Measurements from ENCODE around the gene ZNF230. TPM values are rescaled to one million over a fixed set of nuclear protein-coding genes. Genes with fewer than 3 reads are reported as not detected.
A peak's percentile ranks its signal among the peaks of the same experiment; 100 is the strongest.

ZNF230 gene
- total RNA-seq, 4 donors from 2014 or later: 1.8 to 5.9 (median 3.5) TPM

DNA sequence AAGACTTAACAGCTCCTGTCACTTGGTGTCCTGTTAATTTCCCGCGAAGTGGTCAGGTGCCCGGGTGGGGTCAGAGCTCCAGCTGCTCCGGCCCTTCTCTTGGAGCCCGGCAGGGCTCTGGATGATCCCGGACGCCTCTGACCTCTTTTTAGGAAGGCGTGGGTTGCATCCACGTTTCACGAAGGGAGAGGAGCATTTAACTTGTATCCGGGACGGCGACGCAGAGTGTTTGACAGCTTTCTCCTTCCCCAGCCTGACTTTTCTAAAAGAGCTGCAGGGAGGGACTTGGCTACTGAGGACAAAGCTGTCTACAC, 18.1 kb upstream of the ZNF230 start:
- H3K36me3 ChIP-seq: peaks cover 0 to 16% (median 6%) of the 10 kb centered on the region in 4 donors
- peak overlapping the region; percentile 75 to 85 (median 80) for H3K27ac ChIP-seq
- peaks cover 0 to 13% (median 9%) of the 10 kb centered on the region in 4 donors for H3K4me1 ChIP-seq
- H3K9me3 ChIP-seq: peaks cover 14 to 21% of the 10 kb centered on the region in 2 donors
- TF ChIP-seq POLR2A (IDR thresholded peaks at IDR 0.05) (no peak), EP300 (IDR thresholded peaks at IDR 0.05; ENCODE audit: low read depth) (no peak), POLR2AphosphoS5 (IDR thresholded peaks at IDR 0.05) (no peak)
- TF ChIP-seq, protein P1, sequence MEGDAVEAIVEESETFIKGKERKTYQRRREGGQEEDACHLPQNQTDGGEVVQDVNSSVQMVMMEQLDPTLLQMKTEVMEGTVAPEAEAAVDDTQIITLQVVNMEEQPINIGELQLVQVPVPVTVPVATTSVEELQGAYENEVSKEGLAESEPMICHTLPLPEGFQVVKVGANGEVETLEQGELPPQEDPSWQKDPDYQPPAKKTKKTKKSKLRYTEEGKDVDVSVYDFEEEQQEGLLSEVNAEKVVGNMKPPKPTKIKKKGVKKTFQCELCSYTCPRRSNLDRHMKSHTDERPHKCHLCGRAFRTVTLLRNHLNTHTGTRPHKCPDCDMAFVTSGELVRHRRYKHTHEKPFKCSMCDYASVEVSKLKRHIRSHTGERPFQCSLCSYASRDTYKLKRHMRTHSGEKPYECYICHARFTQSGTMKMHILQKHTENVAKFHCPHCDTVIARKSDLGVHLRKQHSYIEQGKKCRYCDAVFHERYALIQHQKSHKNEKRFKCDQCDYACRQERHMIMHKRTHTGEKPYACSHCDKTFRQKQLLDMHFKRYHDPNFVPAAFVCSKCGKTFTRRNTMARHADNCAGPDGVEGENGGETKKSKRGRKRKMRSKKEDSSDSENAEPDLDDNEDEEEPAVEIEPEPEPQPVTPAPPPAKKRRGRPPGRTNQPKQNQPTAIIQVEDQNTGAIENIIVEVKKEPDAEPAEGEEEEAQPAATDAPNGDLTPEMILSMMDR (IDR thresholded peaks at IDR 0.05): peak in 1 of 5 experiments; percentile 16
- intact Hi-C loops (cut with DNase I; ENCODE audit: low total_unique reads): no loop called here
- H3K4me3 ChIP-seq: peak overlapping the region; percentile 54 to 87 (median 75)
- WGBS, 2 donors (ENCODE audit: low coverage in 1 of 2): 9% methylated on average over 14 of the region's 14 CpGs; no CpG with 5 or more reads in 1 of the 2 donors
- in situ Hi-C loops (cut with MboI; ENCODE audit: low pct_ligation_motif_present in 1 of 4, low pct_unique_long_range_greater_than_20kb in 1 of 4, low sequenced_read_pairs in 3 of 4): no loop called here
- peak; percentile 9 for DNase-seq
- no peaks in the 10 kb centered on the region for H3K27me3 ChIP-seq

DNA sequence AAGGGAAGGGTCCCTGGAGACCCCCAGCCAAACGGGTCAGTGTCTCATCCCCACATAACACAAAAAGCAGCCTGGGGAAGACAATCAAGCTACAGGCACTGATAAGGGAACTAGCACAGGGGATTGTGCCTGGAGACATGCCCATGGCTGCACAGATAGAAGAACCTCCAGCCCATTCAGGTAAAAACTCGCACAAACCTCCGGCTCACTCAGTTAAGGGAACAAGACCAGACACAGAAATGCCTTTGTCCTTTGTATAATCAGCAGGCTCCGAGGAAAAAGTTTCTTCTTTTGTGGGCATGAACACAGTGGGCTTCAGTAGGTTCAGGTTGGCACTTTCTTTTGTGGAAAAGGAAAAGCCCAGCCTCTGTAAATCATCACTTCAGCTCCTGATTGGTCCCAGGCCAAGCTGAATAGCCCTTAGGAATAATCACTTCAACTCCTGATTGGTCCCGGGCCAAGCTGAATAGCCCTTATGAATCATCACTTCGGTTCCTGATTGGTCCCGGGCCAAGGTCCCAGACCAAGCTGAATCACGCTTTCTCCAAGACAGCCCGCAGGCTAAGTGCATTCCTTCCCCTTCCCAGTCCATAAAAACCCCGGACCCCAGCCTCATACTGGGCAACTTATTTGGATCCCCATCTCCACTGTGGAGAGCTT, 5.0 kb upstream of the ZNF230 start:
- Histone ChIP-seq H3K27ac (no peak overlapping the region), H3K9me3 (peaks cover 6 to 12% of the 10 kb centered on the region in 2 donors), H3K36me3 (peaks cover 0 to 44% (median 18%) of the 10 kb centered on the region in 4 donors), H3K27me3 (no peaks in the 10 kb centered on the region), H3K4me1 (peaks cover 0 to 6% (median 6%) of the 10 kb centered on the region in 4 donors), H3K4me3 (no peak overlapping the region)
- TF ChIP-seq POLR2AphosphoS5 (IDR thresholded peaks at IDR 0.05) (no peak), EP300 (IDR thresholded peaks at IDR 0.05; ENCODE audit: low read depth) (no peak), POLR2A (IDR thresholded peaks at IDR 0.05) (no peak)
- TF ChIP-seq, protein P1 (IDR thresholded peaks at IDR 0.05): no peak
- no peak for DNase-seq
- in situ Hi-C loops (cut with MboI; ENCODE audit: low pct_ligation_motif_present in 1 of 4, low pct_unique_long_range_greater_than_20kb in 1 of 4, low sequenced_read_pairs in 3 of 4) (no loop called here), intact Hi-C loops (cut with DNase I; ENCODE audit: low total_unique reads) (no loop called here)
- 94 to 97% methylated on average over 5 to 9 of the region's 10 CpGs for WGBS, 2 donors (ENCODE audit: low coverage in 1 of 2)

- WGBS, 2 donors (ENCODE audit: low coverage in 1 of 2): 10 to 17% methylated on average over 6 to 8 of the region's 8 CpGs
- peaks cover 10 to 11% of the 10 kb centered on the region in 2 donors for H3K9me3 ChIP-seq
- intact Hi-C loops (cut with DNase I; ENCODE audit: low total_unique reads) (no loop called here), in situ Hi-C loops (cut with MboI; ENCODE audit: low pct_ligation_motif_present in 1 of 4, low pct_unique_long_range_greater_than_20kb in 1 of 4, low sequenced_read_pairs in 3 of 4) (no loop called here)
- H3K27me3 ChIP-seq: no peaks in the 10 kb centered on the region
- TF ChIP-seq POLR2A (IDR thresholded peaks at IDR 0.05) (no peak), POLR2AphosphoS5 (IDR thresholded peaks at IDR 0.05) (no peak), EP300 (IDR thresholded peaks at IDR 0.05; ENCODE audit: low read depth) (no peak)
- TF ChIP-seq, protein P1 (IDR thresholded peaks at IDR 0.05): no peak
- H3K4me3 ChIP-seq: peak overlapping the region; percentile 41 to 95 (median 74)
- DNase-seq: no peak
- peaks cover 0 to 7% (median 2%) of the 10 kb centered on the region in 4 donors for H3K36me3 ChIP-seq
- H3K4me1 ChIP-seq: peaks cover 0 to 17% (median 14%) of the 10 kb centered on the region in 4 donors
- H3K27ac ChIP-seq: peak overlapping the region; percentile 64 to 86 (median 74)
Measured at GRCh38 chr19:44002212-44002565, 568 bp upstream of the ZNF230 start.

DNA sequence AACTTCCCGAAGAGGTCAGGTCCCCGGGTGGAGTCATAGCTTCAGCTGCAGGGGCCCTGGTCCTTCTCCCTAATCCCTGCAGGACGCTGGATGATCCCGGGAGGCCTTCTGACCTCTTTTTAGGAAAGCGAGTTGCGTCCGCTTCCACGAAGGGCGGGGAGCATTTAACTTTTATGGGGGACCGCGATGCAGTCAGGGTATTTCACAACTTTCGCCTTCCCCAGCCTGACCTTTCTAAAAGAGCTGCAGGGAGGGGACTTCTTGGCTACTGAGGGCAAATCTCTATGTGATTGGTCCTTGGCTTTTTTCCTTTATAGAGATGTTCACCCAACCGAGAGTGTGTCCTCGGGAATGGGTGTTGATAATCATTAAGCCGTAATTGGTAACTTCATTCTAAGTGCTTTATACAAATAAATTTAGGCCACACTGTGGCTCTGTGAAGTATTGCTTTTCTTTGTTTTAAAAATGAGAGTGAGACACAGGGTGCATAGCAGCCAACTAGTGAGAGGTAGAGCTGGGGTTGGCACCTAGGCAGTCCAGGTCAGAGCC, 778 bp downstream of the ZNF230 start:
- Histone ChIP-seq H3K27me3 (no peaks in the 10 kb centered on the region), H3K36me3 (peaks cover 0 to 19% (median 9%) of the 10 kb centered on the region in 4 donors), H3K9me3 (peaks cover 16 to 17% of the 10 kb centered on the region in 2 donors), H3K27ac (peak overlapping the region; percentile 64 to 86 (median 74)), H3K4me3 (peak overlapping the region; percentile 34 to 95 (median 74)), H3K4me1 (peaks cover 0 to 17% (median 14%) of the 10 kb centered on the region in 4 donors)
- intact Hi-C loops (cut with DNase I; ENCODE audit: low total_unique reads): no loop called here
- in situ Hi-C loops (cut with MboI; ENCODE audit: low pct_ligation_motif_present in 1 of 4, low pct_unique_long_range_greater_than_20kb in 1 of 4, low sequenced_read_pairs in 3 of 4): no loop called here
- TF ChIP-seq POLR2A (IDR thresholded peaks at IDR 0.05) (no peak), POLR2AphosphoS5 (IDR thresholded peaks at IDR 0.05) (no peak), EP300 (IDR thresholded peaks at IDR 0.05; ENCODE audit: low read depth) (no peak)
- TF ChIP-seq, protein P1 (IDR thresholded peaks at IDR 0.05): no peak
- DNase-seq: peak; percentile 8
- WGBS, 2 donors (ENCODE audit: low coverage in 1 of 2): 2 to 40% methylated on average over 1 to 15 of the region's 15 CpGs
